Smooth muscle cell of trachea (primary cell): ENCODE data around the gene S100P. TPM values are rescaled to one million over a fixed set of nuclear protein-coding genes. Genes with fewer than 3 reads are reported as not detected.

Source experiments
- total RNA-seq: library from RNA; depleted of rRNA; stranded (reverse); fragments of >200 nt; gene quantifications from 2 replicates; pipeline ENCODE4 v1.2.1, GENCODE V29; 2014

S100P gene
- total RNA-seq = not detected in 2 replicates

DNA sequence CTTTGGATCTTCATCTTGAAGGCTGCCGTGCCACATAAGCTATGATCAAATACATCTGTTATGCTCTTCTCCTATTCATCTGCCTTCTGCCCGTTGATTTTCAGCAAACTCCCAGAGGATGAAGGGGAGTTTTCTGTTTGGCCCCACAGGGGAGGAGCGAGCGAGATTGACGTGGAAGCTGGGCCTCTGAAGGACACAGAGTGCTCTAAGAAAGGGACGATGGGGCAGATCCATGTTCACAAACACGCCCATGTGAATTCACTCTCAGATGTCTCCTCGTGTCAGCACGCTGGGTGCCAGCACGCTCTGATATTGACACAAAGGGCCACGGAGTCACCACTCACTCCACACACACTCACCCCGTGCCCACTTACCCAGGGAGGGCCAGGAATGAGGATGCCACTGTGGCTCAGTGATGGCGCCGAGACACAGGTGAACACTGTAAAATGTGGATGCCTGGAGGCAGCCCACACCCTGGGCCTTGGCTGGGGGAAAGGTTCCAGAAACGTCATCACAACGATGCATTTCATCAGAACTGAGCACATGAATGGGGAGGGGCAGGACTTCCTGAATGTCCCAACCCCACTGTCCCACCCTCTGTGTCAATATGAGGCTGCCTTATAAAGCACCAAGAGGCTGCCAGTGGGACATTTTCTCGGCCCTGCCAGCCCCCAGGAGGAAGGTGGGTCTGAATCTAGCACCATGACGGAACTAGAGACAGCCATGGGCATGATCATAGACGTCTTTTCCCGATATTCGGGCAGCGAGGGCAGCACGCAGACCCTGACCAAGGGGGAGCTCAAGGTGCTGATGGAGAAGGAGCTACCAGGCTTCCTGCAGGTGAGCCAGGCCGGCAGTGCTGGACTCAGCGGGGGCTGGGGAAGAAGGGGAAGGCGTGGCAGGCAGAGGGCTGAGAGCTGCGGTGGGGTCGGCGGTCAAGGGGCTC is at the start of gene S100P:
Gene S100P (plus strand): TSS at position 648 of the 946 bp plus-strand sequence. CDS start 55 bp downstream, at position 703.

DNA sequence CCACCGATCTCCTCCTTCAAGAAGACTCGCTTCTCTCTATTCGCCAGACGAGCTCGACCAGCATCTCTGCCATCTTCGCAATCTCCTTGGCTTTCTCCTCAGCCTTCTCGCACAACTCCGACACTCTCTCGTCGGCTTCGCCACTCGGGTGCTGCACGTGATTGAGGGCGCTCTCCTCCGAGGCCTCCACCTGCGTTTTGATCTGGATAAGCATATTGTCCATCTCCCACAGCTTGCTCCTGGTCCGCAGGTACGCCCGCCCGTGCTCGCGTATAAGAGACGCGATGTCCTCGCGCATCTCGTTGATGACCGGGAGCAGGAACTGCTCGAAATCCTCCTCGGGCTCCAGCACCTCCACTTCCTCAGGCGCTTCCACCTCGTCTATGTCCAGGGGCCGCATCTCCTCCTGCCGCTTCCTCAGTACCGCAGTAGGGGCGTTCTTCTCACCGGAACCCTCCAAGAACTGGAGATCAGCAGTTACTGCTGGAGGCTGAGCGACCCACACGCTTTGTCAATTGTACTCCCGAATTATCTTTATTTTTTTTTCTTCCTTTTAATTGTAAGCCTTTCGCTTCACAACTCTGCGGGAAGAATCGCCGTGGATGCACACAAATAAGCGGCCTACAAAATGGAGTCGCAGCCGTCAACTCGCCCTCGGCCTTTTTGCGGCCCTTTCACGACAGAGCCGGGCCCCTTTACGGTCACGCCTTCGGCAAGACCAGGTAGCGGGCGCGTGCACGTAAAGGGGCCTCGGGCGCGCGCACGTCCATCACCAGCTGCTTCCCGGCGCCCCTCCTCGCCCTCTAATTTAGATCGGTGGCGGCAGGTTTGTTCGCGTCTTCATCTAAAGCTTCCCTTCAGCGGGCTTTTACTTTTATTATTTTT is 15.8 kb downstream of the S100P start, which contains the start of gene MRFAP1L1:
Gene MRFAP1L1 (minus strand): TSS at position 636 of the 885 bp plus-strand sequence. CDS start 236 bp downstream, at position 400.

DNA sequence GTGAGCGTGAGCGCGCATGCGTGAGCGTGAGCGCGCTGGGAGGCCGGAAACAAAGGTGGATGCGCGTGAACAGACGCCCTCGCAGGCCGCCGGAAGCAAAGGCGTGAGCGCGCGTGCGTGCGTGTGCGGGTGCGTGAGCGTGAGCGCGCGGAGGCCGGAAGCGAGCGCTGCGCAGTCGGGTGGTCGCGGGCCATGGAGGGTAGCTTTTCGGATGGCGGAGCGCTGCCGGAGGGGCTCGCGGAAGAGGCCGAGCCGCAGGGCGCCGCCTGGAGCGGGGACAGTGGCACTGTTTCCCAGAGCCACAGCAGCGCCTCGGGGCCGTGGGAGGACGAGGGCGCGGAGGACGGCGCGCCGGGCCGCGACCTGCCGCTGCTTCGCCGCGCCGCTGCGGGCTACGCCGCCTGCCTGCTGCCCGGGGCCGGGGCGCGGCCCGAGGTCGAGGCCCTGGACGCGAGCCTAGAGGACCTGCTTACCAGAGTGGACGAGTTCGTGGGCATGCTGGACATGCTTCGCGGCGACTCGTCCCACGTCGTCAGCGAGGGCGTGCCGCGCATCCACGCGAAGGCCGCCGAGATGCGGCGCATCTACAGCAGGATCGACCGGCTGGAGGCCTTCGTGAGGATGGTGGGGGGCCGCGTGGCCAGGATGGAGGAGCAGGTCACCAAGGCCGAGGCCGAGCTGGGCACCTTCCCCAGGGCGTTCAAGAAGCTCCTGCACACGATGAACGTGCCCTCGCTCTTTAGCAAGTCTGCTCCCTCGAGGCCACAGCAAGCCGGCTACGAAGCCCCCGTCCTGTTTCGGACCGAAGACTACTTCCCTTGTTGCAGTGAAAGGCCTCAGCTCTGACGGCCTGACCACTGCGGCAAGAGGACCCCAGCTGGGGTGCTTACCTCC is 22.6 kb downstream of the S100P start, which contains the start of gene BLOC1S4:
Gene BLOC1S4 (plus strand): TSS at position 157 of the 894 bp plus-strand sequence. CDS start 36 bp downstream, at position 193.

Other genes starting within 250 kb of the S100P start
- gene PPP2R2C, start 221.3 kb upstream of the S100P start, total RNA-seq = 0.15 and 0.17 TPM in 2 replicates
- gene MAN2B2, start 118.7 kb upstream of the S100P start, total RNA-seq = 21.1 and 32.3 TPM in 2 replicates
- gene MRFAP1, start 53.2 kb upstream of the S100P start, total RNA-seq = 91.5 and 119 TPM in 2 replicates
- gene MRFAP1L1, start 16.0 kb downstream of the S100P start, total RNA-seq = 35.7 and 70.0 TPM in 2 replicates
- gene BLOC1S4, start 22.3 kb downstream of the S100P start, total RNA-seq = 22.5 and 23.3 TPM in 2 replicates
- 21.5 and 21.7 TPM in 2 replicates for gene KIAA0232, start 88.8 kb downstream of the S100P start, total RNA-seq
- gene TBC1D14, start 215.9 kb downstream of the S100P start, total RNA-seq = 40.3 and 48.3 TPM in 2 replicates